Measurements from ENCODE around the gene LCOR.

DNA sequence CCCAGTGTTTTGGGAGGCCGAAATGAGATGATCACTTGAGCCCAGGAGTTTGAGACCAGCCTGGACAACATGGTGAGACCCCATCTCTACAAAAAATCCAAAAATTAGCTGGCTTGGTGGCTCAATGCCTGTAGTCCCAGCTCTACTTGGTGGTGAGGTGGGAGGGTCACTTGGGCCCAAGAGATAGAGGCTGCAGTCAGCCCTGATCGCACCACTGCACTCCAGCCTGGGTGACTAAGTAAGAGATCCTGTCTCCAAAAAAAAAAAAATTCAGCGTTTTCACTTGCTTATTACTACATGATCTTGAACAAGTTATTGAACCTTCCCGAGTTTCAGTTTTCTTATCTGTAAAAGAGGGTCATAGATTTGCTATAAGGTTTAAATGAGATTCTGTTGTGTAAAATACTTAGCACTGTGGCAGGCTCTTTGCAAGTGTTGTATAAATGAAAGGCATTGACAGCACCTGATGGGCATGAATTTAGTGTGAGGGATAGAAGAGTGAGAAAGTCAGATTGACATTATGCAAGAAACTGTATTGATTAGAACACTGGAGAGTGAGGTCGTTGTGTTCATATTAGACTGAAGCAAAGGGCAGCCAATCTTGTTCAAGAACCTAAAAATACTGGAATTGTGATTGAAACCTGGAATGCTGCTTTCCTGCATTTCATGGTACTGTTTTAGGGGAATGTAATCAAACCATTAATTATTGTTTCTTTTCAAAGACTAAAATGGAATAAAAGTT is 136.8 kb downstream of the LCOR start:
- TF ChIP-seq POLR2A (IDR thresholded peaks at IDR 0.05): no peak
- TF ChIP-seq, protein P1, sequence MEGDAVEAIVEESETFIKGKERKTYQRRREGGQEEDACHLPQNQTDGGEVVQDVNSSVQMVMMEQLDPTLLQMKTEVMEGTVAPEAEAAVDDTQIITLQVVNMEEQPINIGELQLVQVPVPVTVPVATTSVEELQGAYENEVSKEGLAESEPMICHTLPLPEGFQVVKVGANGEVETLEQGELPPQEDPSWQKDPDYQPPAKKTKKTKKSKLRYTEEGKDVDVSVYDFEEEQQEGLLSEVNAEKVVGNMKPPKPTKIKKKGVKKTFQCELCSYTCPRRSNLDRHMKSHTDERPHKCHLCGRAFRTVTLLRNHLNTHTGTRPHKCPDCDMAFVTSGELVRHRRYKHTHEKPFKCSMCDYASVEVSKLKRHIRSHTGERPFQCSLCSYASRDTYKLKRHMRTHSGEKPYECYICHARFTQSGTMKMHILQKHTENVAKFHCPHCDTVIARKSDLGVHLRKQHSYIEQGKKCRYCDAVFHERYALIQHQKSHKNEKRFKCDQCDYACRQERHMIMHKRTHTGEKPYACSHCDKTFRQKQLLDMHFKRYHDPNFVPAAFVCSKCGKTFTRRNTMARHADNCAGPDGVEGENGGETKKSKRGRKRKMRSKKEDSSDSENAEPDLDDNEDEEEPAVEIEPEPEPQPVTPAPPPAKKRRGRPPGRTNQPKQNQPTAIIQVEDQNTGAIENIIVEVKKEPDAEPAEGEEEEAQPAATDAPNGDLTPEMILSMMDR (IDR thresholded peaks at IDR 0.05): no peak

Measured in thyroid gland (tissue), 4 donors.